ENCODE data around the gene GRK1. TPM values are rescaled to one million over a fixed set of nuclear protein-coding genes. Genes with fewer than 3 reads are reported as not detected.

GRK1 gene
- total and polyA plus RNA-seq, 2 experiments from 2014 or later = 0.17 TPM; not detected in 1

DNA sequence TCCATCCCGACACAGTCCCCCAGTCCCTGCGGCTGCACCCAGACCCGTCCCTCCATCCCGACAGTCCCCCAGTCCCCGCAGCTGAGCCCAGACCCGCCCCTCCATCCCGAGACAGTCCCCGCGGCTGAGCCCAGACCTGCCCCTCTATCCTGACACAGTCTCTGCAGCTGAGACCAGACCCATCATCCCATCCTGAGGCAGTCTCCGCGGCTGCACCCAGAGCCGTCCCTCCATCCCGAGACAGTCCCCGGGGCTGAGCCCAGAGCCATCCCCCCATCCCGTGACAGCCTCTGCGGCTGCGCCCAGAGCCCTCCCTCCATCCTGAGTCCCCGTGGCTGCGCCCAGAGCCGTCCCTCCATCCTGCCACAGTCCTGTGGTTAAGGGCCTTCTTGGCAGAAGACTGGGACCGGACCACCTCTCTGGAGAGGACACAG lies 63.3 kb downstream of the GRK1 start:
- DNase-seq (ENCODE audit: low spot score) = no peak
- 94% methylated on average over 15 of the region's 21 CpGs for whole genome bisulfite sequencing (ENCODE audit: low lambda C conversion rate, missing lambda C conversion rate)
- no peaks in the 10 kb centered on the region for H3K9me2 ChIP-seq (replicated peaks; ENCODE audit: insufficient read depth)

DNA sequence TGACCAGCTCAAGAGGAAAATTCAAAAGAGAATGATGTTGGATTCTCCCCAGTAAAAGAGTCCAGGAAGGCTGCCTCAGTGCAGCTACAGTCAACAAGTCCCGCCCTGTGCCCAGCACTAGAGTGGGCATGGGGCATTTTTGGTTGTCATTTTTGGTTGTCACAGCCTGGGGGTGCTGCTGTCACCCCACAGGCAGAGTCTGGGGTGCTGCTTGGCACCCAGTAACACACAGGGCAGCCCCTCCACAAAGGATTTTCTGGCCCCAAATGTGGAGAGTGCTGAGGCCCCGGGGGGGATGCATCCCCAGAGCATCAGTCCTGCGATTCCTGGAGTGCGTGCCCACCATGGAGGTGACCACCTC lies 63.8 kb downstream of the GRK1 start:
- H3K9me3 ChIP-seq (ENCODE audit: low read depth) = no peaks in the 10 kb centered on the region
- no peaks in the 10 kb centered on the region for H3K9me2 ChIP-seq (replicated peaks; ENCODE audit: insufficient read depth)
- TF ChIP-seq, protein P1, sequence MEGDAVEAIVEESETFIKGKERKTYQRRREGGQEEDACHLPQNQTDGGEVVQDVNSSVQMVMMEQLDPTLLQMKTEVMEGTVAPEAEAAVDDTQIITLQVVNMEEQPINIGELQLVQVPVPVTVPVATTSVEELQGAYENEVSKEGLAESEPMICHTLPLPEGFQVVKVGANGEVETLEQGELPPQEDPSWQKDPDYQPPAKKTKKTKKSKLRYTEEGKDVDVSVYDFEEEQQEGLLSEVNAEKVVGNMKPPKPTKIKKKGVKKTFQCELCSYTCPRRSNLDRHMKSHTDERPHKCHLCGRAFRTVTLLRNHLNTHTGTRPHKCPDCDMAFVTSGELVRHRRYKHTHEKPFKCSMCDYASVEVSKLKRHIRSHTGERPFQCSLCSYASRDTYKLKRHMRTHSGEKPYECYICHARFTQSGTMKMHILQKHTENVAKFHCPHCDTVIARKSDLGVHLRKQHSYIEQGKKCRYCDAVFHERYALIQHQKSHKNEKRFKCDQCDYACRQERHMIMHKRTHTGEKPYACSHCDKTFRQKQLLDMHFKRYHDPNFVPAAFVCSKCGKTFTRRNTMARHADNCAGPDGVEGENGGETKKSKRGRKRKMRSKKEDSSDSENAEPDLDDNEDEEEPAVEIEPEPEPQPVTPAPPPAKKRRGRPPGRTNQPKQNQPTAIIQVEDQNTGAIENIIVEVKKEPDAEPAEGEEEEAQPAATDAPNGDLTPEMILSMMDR (IDR thresholded peaks at IDR 0.05; ENCODE audit: poor library complexity) = no peak
- TF ChIP-seq EZH2 (IDR thresholded peaks at IDR 0.05; ENCODE audit: borderline replicate concordance) (no peak), EZH2phosphoT487 (IDR thresholded peaks at IDR 0.05; ENCODE audit: low read depth, severe bottlenecking, unreplicated experiment) (no peak)
- H4K20me1 ChIP-seq (ENCODE audit: insufficient read depth, poor library complexity, severe bottlenecking) = no peaks in the 10 kb centered on the region
- 90% methylated on average over 4 of the region's 4 CpGs for WGBS (ENCODE audit: low lambda C conversion rate, missing lambda C conversion rate)
- DNase-seq (ENCODE audit: low spot score) = no peak
- no peaks in the 10 kb centered on the region for H3K79me2 ChIP-seq
- no peaks in the 10 kb centered on the region for H3K27me3 ChIP-seq
- no peaks in the 10 kb centered on the region for H3K36me3 ChIP-seq (replicated peaks; ENCODE audit: insufficient read depth, low read depth)
- no peak overlapping the region for H3K27ac ChIP-seq
- H3K4me2 ChIP-seq = no peak overlapping the region
- H3K4me3 ChIP-seq = no peak overlapping the region
- H3K4me1 ChIP-seq (ENCODE audit: insufficient read depth) = no peaks in the 10 kb centered on the region
- H2AFZ ChIP-seq = no peak overlapping the region

More for the DNA sequence above, 63.3 kb downstream of the GRK1 start:
- Histone ChIP-seq H3K27me3 (no peaks in the 10 kb centered on the region), H3K4me3 (no peak overlapping the region), H2AFZ (no peak overlapping the region), H3K79me2 (no peaks in the 10 kb centered on the region), H3K4me1 (ENCODE audit: insufficient read depth) (no peaks in the 10 kb centered on the region), H3K36me3 (replicated peaks; ENCODE audit: insufficient read depth, low read depth) (no peaks in the 10 kb centered on the region), H4K20me1 (ENCODE audit: insufficient read depth, poor library complexity, severe bottlenecking) (no peaks in the 10 kb centered on the region), H3K27ac (no peak overlapping the region), H3K4me2 (no peak overlapping the region), H3K9me3 (ENCODE audit: low read depth) (no peaks in the 10 kb centered on the region)
- no peak for TF ChIP-seq EZH2 (IDR thresholded peaks at IDR 0.05; ENCODE audit: borderline replicate concordance)
- TF ChIP-seq, protein P1 (IDR thresholded peaks at IDR 0.05; ENCODE audit: poor library complexity) = no peak
- no peak for TF ChIP-seq EZH2phosphoT487 (IDR thresholded peaks at IDR 0.05; ENCODE audit: low read depth, severe bottlenecking, unreplicated experiment)

DNA sequence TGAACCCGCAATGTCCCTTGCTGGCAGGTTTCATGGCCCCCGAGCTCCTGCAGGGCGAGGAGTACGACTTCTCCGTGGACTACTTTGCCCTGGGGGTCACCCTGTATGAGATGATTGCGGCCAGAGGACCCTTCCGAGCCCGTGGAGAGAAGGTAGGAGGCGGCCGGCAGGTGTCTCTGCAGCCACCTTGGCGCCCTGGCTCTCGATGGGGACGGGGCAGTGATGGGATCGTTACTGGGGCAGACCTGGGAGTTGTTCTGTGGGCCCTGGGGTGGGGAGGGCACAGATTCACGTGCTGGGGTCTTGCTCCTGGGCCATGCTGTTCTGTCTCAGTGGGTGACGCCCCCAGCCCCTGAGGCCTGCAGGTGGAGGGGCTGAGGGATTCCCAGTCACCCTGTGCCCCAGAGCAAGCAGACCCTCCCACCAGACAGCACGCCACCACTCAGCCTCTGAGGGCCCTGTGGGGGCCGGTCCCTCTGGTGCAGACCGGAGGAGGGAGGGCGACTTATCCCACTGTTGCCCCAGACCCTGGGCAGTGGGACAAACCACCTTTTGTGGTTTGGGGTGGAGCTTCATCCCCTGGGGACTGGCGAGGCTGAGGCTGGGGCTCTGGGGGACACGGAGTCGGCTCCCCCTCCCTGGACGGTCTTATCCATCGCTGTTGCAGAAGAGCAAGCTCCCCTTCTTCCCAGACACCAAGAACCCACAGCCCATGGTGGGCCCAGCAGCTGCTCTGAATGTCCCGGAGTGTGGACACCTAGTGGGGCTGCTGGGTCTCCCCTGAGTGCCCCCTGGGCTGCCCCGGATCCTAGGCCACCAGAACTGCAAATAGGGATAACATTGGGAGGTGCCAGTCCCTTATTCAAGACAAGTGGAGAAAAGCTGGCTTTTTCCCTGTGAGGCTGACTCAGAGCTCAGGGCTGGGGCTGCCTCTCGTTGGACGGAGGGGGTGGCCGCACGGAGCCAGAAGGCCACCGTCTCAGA lies 64.5 kb downstream of the GRK1 start:
- no peaks in the 10 kb centered on the region for H4K20me1 ChIP-seq (ENCODE audit: insufficient read depth, poor library complexity, severe bottlenecking)
- no peak for TF ChIP-seq EZH2phosphoT487 (IDR thresholded peaks at IDR 0.05; ENCODE audit: low read depth, severe bottlenecking, unreplicated experiment)
- TF ChIP-seq EZH2 (IDR thresholded peaks at IDR 0.05; ENCODE audit: borderline replicate concordance) = no peak
- TF ChIP-seq, protein P1 (IDR thresholded peaks at IDR 0.05; ENCODE audit: poor library complexity) = no peak
- H3K4me3 ChIP-seq = no peak overlapping the region
- H3K4me2 ChIP-seq = no peak overlapping the region
- 84% methylated on average over 32 of the region's 32 CpGs for WGBS (ENCODE audit: low lambda C conversion rate, missing lambda C conversion rate)
- no peaks in the 10 kb centered on the region for H3K9me2 ChIP-seq (replicated peaks; ENCODE audit: insufficient read depth)
- no peak for DNase-seq (ENCODE audit: low spot score)
- no peaks in the 10 kb centered on the region for H3K9me3 ChIP-seq (ENCODE audit: low read depth)
- no peaks in the 10 kb centered on the region for H3K27me3 ChIP-seq
- no peak overlapping the region for H2AFZ ChIP-seq
- no peaks in the 10 kb centered on the region for H3K79me2 ChIP-seq
- H3K36me3 ChIP-seq (replicated peaks; ENCODE audit: insufficient read depth, low read depth) = no peaks in the 10 kb centered on the region
- H3K4me1 ChIP-seq (ENCODE audit: insufficient read depth) = peaks cover 4% of the 10 kb centered on the region
- H3K27ac ChIP-seq = no peak overlapping the region

All from hepatocyte (in vitro differentiated cells).